Vagina (tissue), 2 donors: ENCODE results near the gene MBD5.

ENCODE experiments used
- POLR2AphosphoS5 ChIP-seq, 2 donors: sonication (generic); formaldehyde crosslinking; IDR thresholded peaks; one replicate each; pipeline ENCODE4 v1.9.0; 2017; ENCODE audit warnings: antibody characterized with exemption in 2 of 2, mild to moderate bottlenecking in 2 of 2, low read depth in 1 of 2; ENCODE audit not compliant: insufficient read depth in 1 of 2
- TF ChIP-seq, protein P1 (sequence below), 3 experiments: fragments of 450-650 bp in 2 of 3; fragments of 200-600 bp in 1 of 3; sonication (generic) in 1 of 3; IDR thresholded peaks; one replicate each; pipeline ENCODE4 v1.5.1; 2017 to 2019; ENCODE audit warnings: antibody characterized with exemption in 3 of 3, mild to moderate bottlenecking in 2 of 3, moderate library complexity in 2 of 3

DNA sequence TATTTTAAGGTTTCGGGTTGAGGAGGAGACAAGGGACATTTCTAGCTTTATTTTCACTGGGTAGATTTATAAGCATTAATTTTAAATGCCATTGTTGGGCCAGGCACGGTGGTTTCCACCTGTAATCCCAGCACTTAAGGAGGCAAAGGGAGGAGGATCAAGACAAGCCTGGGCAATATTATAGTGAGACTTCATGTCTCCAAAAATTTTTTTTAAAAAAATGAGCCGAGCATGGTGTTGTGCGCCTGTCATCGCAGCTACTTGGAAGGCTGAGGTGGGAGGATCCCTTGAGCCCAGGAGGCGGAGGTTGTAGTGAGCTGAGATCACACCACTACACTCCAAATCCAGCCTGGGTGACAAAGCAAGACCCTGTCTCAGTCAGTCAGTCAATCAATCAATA, 45.0 kb downstream of the MBD5 start:
- no peak for TF ChIP-seq POLR2AphosphoS5 (IDR thresholded peaks at IDR 0.05; ENCODE audit: insufficient read depth in 1 of 2, low read depth in 1 of 2)
- TF ChIP-seq, protein P1, sequence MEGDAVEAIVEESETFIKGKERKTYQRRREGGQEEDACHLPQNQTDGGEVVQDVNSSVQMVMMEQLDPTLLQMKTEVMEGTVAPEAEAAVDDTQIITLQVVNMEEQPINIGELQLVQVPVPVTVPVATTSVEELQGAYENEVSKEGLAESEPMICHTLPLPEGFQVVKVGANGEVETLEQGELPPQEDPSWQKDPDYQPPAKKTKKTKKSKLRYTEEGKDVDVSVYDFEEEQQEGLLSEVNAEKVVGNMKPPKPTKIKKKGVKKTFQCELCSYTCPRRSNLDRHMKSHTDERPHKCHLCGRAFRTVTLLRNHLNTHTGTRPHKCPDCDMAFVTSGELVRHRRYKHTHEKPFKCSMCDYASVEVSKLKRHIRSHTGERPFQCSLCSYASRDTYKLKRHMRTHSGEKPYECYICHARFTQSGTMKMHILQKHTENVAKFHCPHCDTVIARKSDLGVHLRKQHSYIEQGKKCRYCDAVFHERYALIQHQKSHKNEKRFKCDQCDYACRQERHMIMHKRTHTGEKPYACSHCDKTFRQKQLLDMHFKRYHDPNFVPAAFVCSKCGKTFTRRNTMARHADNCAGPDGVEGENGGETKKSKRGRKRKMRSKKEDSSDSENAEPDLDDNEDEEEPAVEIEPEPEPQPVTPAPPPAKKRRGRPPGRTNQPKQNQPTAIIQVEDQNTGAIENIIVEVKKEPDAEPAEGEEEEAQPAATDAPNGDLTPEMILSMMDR (IDR thresholded peaks at IDR 0.05) = no peak
